Activated CD8-positive, alpha-beta T cell treated with anti-CD3 and anti-CD28 coated beads for 36 hours (primary cell): ENCODE measurements around the gene SYT14. TPM values are rescaled to one million over a fixed set of nuclear protein-coding genes. Genes with fewer than 3 reads are reported as not detected.

Experiments
- ATAC-seq: fragments of 200-7000 bp; cut with Tn5 transposase; one replicate; pipeline ENCODE4 v1.10.0; 2021; ENCODE audit warnings: mild to moderate bottlenecking, moderate library complexity
- CTCF ChIA-PET: fragments of 350-600 bp; sonication (Branson Sonifier 250); formaldehyde crosslinking; loops from one replicate; lab custom pipeline; 2021; ENCODE audit warnings: antibody characterized with exemption; lab: Charles Lee
- POLR2A ChIA-PET: fragments of 350-600 bp; sonication (Branson Sonifier 250); formaldehyde crosslinking; loops from one replicate; lab custom pipeline; 2021; ENCODE audit warnings: antibody characterized with exemption; lab: Charles Lee
- DNase-seq: peaks from one replicate; pipeline ENCODE4 v3.0.0-alpha.2; 2020
- H3K27ac Mint-ChIP-seq: one replicate; pipeline ENCODE4 v1.8.0; 2021; ENCODE audit warnings: mild to moderate bottlenecking, mixed read lengths
- H3K27me3 Mint-ChIP-seq: one replicate; pipeline ENCODE4 v1.8.0; 2021; ENCODE audit warnings: mixed read lengths
- H3K36me3 Mint-ChIP-seq: one replicate; pipeline ENCODE4 v1.8.0; 2021; ENCODE audit warnings: low read depth, mixed read lengths
- H3K4me1 Mint-ChIP-seq: one replicate; pipeline ENCODE4 v1.8.0; 2021; ENCODE audit warnings: low read depth, mixed read lengths
- H3K4me3 Mint-ChIP-seq: one replicate; pipeline ENCODE4 v1.8.0; 2021; ENCODE audit warnings: mild to moderate bottlenecking, moderate library complexity, mixed read lengths
- H3K9me3 Mint-ChIP-seq: one replicate; pipeline ENCODE4 v1.8.0; 2021; ENCODE audit warnings: mixed read lengths
- CTCF ChIP-seq: fragments of 200-600 bp; IDR thresholded peaks from one replicate; pipeline ENCODE4 v1.8.0; 2022; ENCODE audit warnings: antibody characterized with exemption, mild to moderate bottlenecking
- intact Hi-C: fragments of 100-400 bp; cut with micrococcal nuclease; formaldehyde crosslinking; loops from one replicate; pipeline ENCODE4 v1.10.0; 2022
- total RNA-seq, 2 experiments: library from RNA; stranded (reverse); gene quantifications; one replicate each; pipeline ENCODE4 v1.2.3, GENCODE V29; 2021

The SYT14 gene
- total RNA-seq, 2 experiments from 2014 or later, result not detected

GRCh38 chr1:210089855-210090254, 151.8 kb downstream of the SYT14 start:
- intact Hi-C loops, result no loop called here
- no peak overlapping the region for H3K4me3 Mint-ChIP-seq
- ChIA-PET POLR2A (no interaction called here), CTCF (no interaction called here)
- no peaks in the 10 kb centered on the region for H3K4me1 Mint-ChIP-seq
- no peaks in the 10 kb centered on the region for H3K36me3 Mint-ChIP-seq
- ATAC-seq, result no peak
- peaks cover 2% of the 10 kb centered on the region for H3K27me3 Mint-ChIP-seq
- no peak for DNase-seq
- H3K27ac Mint-ChIP-seq, result no peak overlapping the region
- no peaks in the 10 kb centered on the region for H3K9me3 Mint-ChIP-seq
- TF ChIP-seq CTCF, result no peak

- Mint-ChIP-seq H3K27ac (no peak overlapping the region), H3K4me1 (no peaks in the 10 kb centered on the region), H3K4me3 (no peak overlapping the region), H3K36me3 (no peaks in the 10 kb centered on the region), H3K27me3 (peaks cover 2% of the 10 kb centered on the region), H3K9me3 (no peaks in the 10 kb centered on the region)
- ChIA-PET POLR2A (no interaction called here), CTCF (no interaction called here)
- intact Hi-C loops, result no loop called here
- DNase-seq (no peak), ATAC-seq (no peak)
- TF ChIP-seq CTCF, result no peak
Measured at GRCh38 chr1:210092366-210092765, 154.3 kb downstream of the SYT14 start.

GRCh38 chr1:210093461-210093860, 155.4 kb downstream of the SYT14 start:
- no peak overlapping the region for H3K4me3 Mint-ChIP-seq
- ATAC-seq, result no peak

GRCh38 chr1:210098356-210098755, 160.3 kb downstream of the SYT14 start:
- no peaks in the 10 kb centered on the region for H3K36me3 Mint-ChIP-seq
- H3K4me3 Mint-ChIP-seq, result no peak overlapping the region
- no peaks in the 10 kb centered on the region for H3K9me3 Mint-ChIP-seq
- H3K27me3 Mint-ChIP-seq, result peaks cover 5% of the 10 kb centered on the region
- H3K4me1 Mint-ChIP-seq, result no peaks in the 10 kb centered on the region
- TF ChIP-seq CTCF, result no peak
- POLR2A ChIA-PET, result no interaction called here
- DNase-seq (no peak), ATAC-seq (no peak)
- CTCF ChIA-PET, result no interaction called here
- no peak overlapping the region for H3K27ac Mint-ChIP-seq
- intact Hi-C loops, result no loop called here

More at GRCh38 chr1:210093461-210093860, 155.4 kb downstream of the SYT14 start:
- no peak for TF ChIP-seq CTCF
- H3K27me3 Mint-ChIP-seq, result peaks cover 2% of the 10 kb centered on the region
- DNase-seq, result no peak
- ChIA-PET POLR2A (no interaction called here), CTCF (no interaction called here)
- no peak overlapping the region for H3K27ac Mint-ChIP-seq
- intact Hi-C loops, result no loop called here
- H3K36me3 Mint-ChIP-seq, result no peaks in the 10 kb centered on the region
- H3K4me1 Mint-ChIP-seq, result no peaks in the 10 kb centered on the region
- no peaks in the 10 kb centered on the region for H3K9me3 Mint-ChIP-seq

GRCh38 chr1:210099921-210100320, 161.9 kb downstream of the SYT14 start:
- Mint-ChIP-seq H3K9me3 (no peaks in the 10 kb centered on the region), H3K4me3 (no peak overlapping the region), H3K4me1 (no peaks in the 10 kb centered on the region), H3K36me3 (no peaks in the 10 kb centered on the region), H3K27ac (no peak overlapping the region), H3K27me3 (peaks cover 5% of the 10 kb centered on the region)
- DNase-seq, result no peak
- ChIA-PET POLR2A (no interaction called here), CTCF (no interaction called here)
- ATAC-seq, result no peak
- intact Hi-C loops, result no loop called here
- TF ChIP-seq CTCF, result no peak
